Forelimb muscle (tissue), 1 donor: ENCODE results near the gene FRMD4A. TPM values are rescaled to one million over a fixed set of nuclear protein-coding genes. Genes with fewer than 3 reads are reported as not detected.

Source experiments
- DNase-seq: peaks from one replicate; pipeline ENCODE4 v3.0.0-alpha.2; 2013; ENCODE audit warnings: low read depth
- polyA plus RNA-seq: library from polyadenylated mRNA; unstranded; fragments of 120-200 nt; gene quantifications from one replicate; pipeline ENCODE4 v1.2.1, GENCODE V29; 2013; ENCODE audit not compliant: insufficient read length

FRMD4A gene
- polyA plus RNA-seq, 1 donor: 36.3 TPM

- DNase-seq: no peak
These were observed 510.4 kb downstream of the FRMD4A start for GRCh38 chr10:13820119-13820963.

- no peak for DNase-seq
These were observed 514.4 kb downstream of the FRMD4A start for GRCh38 chr10:13816195-13816925.

GRCh38 chr10:13815756-13816155 lies 515.0 kb downstream of the FRMD4A start:
- no peak for DNase-seq

- DNase-seq: no peak
These were observed 517.2 kb downstream of the FRMD4A start for GRCh38 chr10:13813550-13813949.

- no peak for DNase-seq
These were observed 517.9 kb downstream of the FRMD4A start for GRCh38 chr10:13812804-13813203.

GRCh38 chr10:13810568-13810967 lies 520.2 kb downstream of the FRMD4A start:
- DNase-seq: no peak

GRCh38 chr10:13809427-13809826 lies 521.3 kb downstream of the FRMD4A start:
- DNase-seq: no peak

GRCh38 chr10:13808556-13809391 lies 522.0 kb downstream of the FRMD4A start:
- DNase-seq: no peak

GRCh38 chr10:13806419-13806818 lies 524.3 kb downstream of the FRMD4A start:
- DNase-seq: no peak

GRCh38 chr10:13803566-13804554 lies 526.9 kb downstream of the FRMD4A start:
- DNase-seq: no peak

- DNase-seq: no peak
These were observed 528.8 kb downstream of the FRMD4A start for GRCh38 chr10:13801907-13802288.

GRCh38 chr10:13801156-13801906 lies 529.4 kb downstream of the FRMD4A start:
- no peak for DNase-seq

GRCh38 chr10:13797164-13797563 lies 533.6 kb downstream of the FRMD4A start:
- DNase-seq: no peak

GRCh38 chr10:13795653-13796555 lies 534.8 kb downstream of the FRMD4A start:
- DNase-seq: no peak

GRCh38 chr10:13794992-13795612 lies 535.6 kb downstream of the FRMD4A start:
- DNase-seq: no peak

GRCh38 chr10:13792006-13792405 lies 538.7 kb downstream of the FRMD4A start:
- DNase-seq: no peak

- DNase-seq: no peak
These were observed 539.2 kb downstream of the FRMD4A start for GRCh38 chr10:13791483-13791882.

GRCh38 chr10:13790196-13790595 lies 540.5 kb downstream of the FRMD4A start:
- DNase-seq: no peak

GRCh38 chr10:13789448-13789829 lies 541.3 kb downstream of the FRMD4A start:
- no peak for DNase-seq
